SK-N-SH (cell line): ENCODE results near the gene UBE2E1. TPM values are rescaled to one million over a fixed set of nuclear protein-coding genes. Genes with fewer than 3 reads are reported as not detected.

Source experiments
- CTCF ChIA-PET: fragments of 300-600, 350-600 bp; formaldehyde crosslinking; extraction: SDS; loops from one replicate; lab custom pipeline; 2021; lab: Yijun Ruan, JAX
- POLR2A ChIA-PET: fragments of 350-600 bp; sonication (Branson Sonifier 250); formaldehyde crosslinking; extraction: SDS; loops from one replicate; lab custom pipeline; 2020; ENCODE audit warnings: antibody characterized with exemption, inconsistent platforms; lab: Yijun Ruan, JAX
- DNase-seq: peaks from one replicate; pipeline ENCODE4 v3.0.0; 2012
- H2AFZ ChIP-seq: fragments of 200-600 bp; sonication (generic); 2 replicates; pipeline ENCODE4 v1.8.1; 2016; ENCODE audit warnings: antibody characterized with exemption, mild to moderate bottlenecking, low read depth
- H3F3A ChIP-seq: fragments of 200-600 bp; sonication (generic); replicated peaks from 2 replicates; pipeline ENCODE3; 2016; ENCODE audit warnings: antibody characterized with exemption, mild to moderate bottlenecking; ENCODE audit not compliant: insufficient read depth
- H3K27ac ChIP-seq, 2 experiments: fragments of 200-500 bp in 1 of 2; fragments of 200-600 bp in 1 of 2; sonication (Bioruptor generic) in 1 of 2; sonication (generic), shearing (Covaris generic) in 1 of 2; 2 replicates each; pipeline versions ENCODE4 v1.5.1 to v1.6.1; 2014 to 2016; ENCODE audit warnings: low read depth in 2 of 2, inconsistent platforms in 1 of 2, low read length in 1 of 2, mild to moderate bottlenecking in 1 of 2, mixed read lengths in 1 of 2
- H3K27me3 ChIP-seq: fragments of 200-600 bp; sonication (generic), shearing (Covaris generic); 2 replicates; pipeline ENCODE4 v1.6.1; 2016; ENCODE audit warnings: mixed run types; ENCODE audit not compliant: insufficient read depth
- H3K36me3 ChIP-seq, 2 experiments: fragments of 200-500 bp in 1 of 2; fragments of 200-600 bp in 1 of 2; sonication (Bioruptor generic) in 1 of 2; sonication (generic) in 1 of 2; replicated peaks in 1 of 2; 2 replicates each; pipeline versions ENCODE3 to v1.5.1; 2014 to 2016; ENCODE audit warnings: low read length in 1 of 2, mild to moderate bottlenecking in 1 of 2; ENCODE audit not compliant: insufficient read depth in 2 of 2, control insufficient read depth in 1 of 2
- H3K4me1 ChIP-seq, 2 experiments: fragments of 200-500 bp in 1 of 2; fragments of 200-600 bp in 1 of 2; sonication (Bioruptor generic) in 1 of 2; sonication (generic), shearing (Covaris generic) in 1 of 2; 2 replicates each; pipeline versions ENCODE4 v1.5.1 to v1.6.1; 2014 to 2016; ENCODE audit warnings: low read depth in 1 of 2, low read length in 1 of 2, mixed run types in 1 of 2; ENCODE audit not compliant: insufficient read depth in 2 of 2, control insufficient read depth in 1 of 2
- H3K4me2 ChIP-seq: fragments of 200-600 bp; sonication (generic), shearing (Covaris generic); 2 replicates; pipeline ENCODE4 v1.6.1; 2017; ENCODE audit warnings: mixed run types
- H3K4me3 ChIP-seq, 2 experiments: fragments of 200-500 bp in 1 of 2; fragments of 200-600 bp in 1 of 2; sonication (Bioruptor generic) in 1 of 2; sonication (generic), shearing (Covaris generic) in 1 of 2; 2 replicates each; pipeline versions ENCODE4 v1.5.1 to v1.8.1; 2014 to 2016; ENCODE audit warnings: low read depth in 2 of 2, inconsistent platforms in 1 of 2, low read length in 1 of 2, mild to moderate bottlenecking in 1 of 2, mixed read lengths in 1 of 2, moderate library complexity in 1 of 2
- H3K79me2 ChIP-seq: fragments of 200-600 bp; sonication (generic); 2 replicates; pipeline ENCODE4 v1.8.1; 2017; ENCODE audit warnings: mild to moderate bottlenecking; ENCODE audit not compliant: insufficient read depth
- H3K9ac ChIP-seq: fragments of 200-600 bp; sonication (generic); 2 replicates; pipeline ENCODE4 v1.6.1; 2017; ENCODE audit warnings: mixed run types
- H3K9me2 ChIP-seq: fragments of 200-600 bp; sonication (generic); 2 replicates; pipeline ENCODE4 v1.6.1; 2017; ENCODE audit warnings: mixed run types
- H3K9me3 ChIP-seq: fragments of 200-600 bp; sonication (generic); 2 replicates; pipeline ENCODE4 v1.6.1; 2017; ENCODE audit warnings: mixed run types, mild to moderate bottlenecking, moderate library complexity
- H4K20me1 ChIP-seq: fragments of 200-600 bp; sonication (generic); 2 replicates; pipeline ENCODE4 v1.6.1; 2017; ENCODE audit warnings: mild to moderate bottlenecking, mixed run types; ENCODE audit not compliant: insufficient read depth
- ELF1 ChIP-seq: IDR thresholded peaks from 2 replicates; pipeline ENCODE4 v1.4.0; 2012
- FOXJ3 ChIP-seq: sonication (generic); formaldehyde crosslinking; IDR thresholded peaks from 2 replicates; pipeline ENCODE4 v1.5.1; 2020; ENCODE audit warnings: mild to moderate bottlenecking, missing genetic modification reagents
- FOXM1 ChIP-seq: IDR thresholded peaks from 2 replicates; pipeline ENCODE4 v1.4.0; 2012; ENCODE audit warnings: low read depth, mild to moderate bottlenecking
- JUND ChIP-seq: IDR thresholded peaks from 2 replicates; pipeline ENCODE4 v1.4.0; 2012
- POLR2AphosphoS5 ChIP-seq: IDR thresholded peaks from 2 replicates; pipeline ENCODE4 v1.6.1; 2012; ENCODE audit warnings: low read depth, low read length
- RAD21 ChIP-seq: IDR thresholded peaks from 2 replicates; pipeline ENCODE4 v1.6.1; 2012; ENCODE audit warnings: mild to moderate bottlenecking, low read length
- RCOR1 ChIP-seq: fragments of 150-350 bp; IDR thresholded peaks from 2 replicates; pipeline ENCODE4 v1.6.1; 2017; ENCODE audit warnings: antibody characterized with exemption, low read length
- SIN3A ChIP-seq: IDR thresholded peaks from 2 replicates; pipeline ENCODE4 v1.6.1; 2012; ENCODE audit warnings: low read depth, mild to moderate bottlenecking, low read length, moderate library complexity, borderline replicate concordance
- SMC3 ChIP-seq: IDR thresholded peaks from 2 replicates; pipeline ENCODE4 v1.6.1; 2012; ENCODE audit warnings: low read depth, low read length, improper control_type of control experiment
- TAF1 ChIP-seq: IDR thresholded peaks from 2 replicates; pipeline ENCODE4 v1.6.1; 2012; ENCODE audit warnings: low read depth, mild to moderate bottlenecking, low read length, moderate library complexity, borderline replicate concordance
- TCF12 ChIP-seq: IDR thresholded peaks from 2 replicates; pipeline ENCODE4 v1.4.0; 2012
- WGBS: methylation state at CpG from one replicate; pipeline ENCODE4 v1.1.6; 2017; ENCODE audit warnings: low lambda C conversion rate; 5-methylcytosine and 5-hydroxymethylcytosine counted together
- polyA plus RNA-seq, 3 experiments: library from polyadenylated mRNA; depleted of rRNA; stranded (reverse); fragments of >200 nt; gene quantifications; 2 replicates each; pipeline ENCODE4 v1.2.3, GENCODE V29; 2012
- TF ChIP-seq, protein P1 (sequence below): IDR thresholded peaks from 2 replicates; pipeline ENCODE4 v1.4.0; 2012; ENCODE audit warnings: low read depth, borderline replicate concordance
- TF ChIP-seq, protein P2 (sequence below): fragments of 150-350 bp; IDR thresholded peaks from 2 replicates; pipeline ENCODE4 v1.6.1; 2016; ENCODE audit warnings: mild to moderate bottlenecking, low read depth, low read length
- TF ChIP-seq, protein P3 (sequence below): fragments of 200-600 bp; sonication (generic); IDR thresholded peaks from 2 replicates; pipeline ENCODE4 v1.6.1; 2017; ENCODE audit warnings: antibody characterized with exemption, mild to moderate bottlenecking, moderate library complexity
- TF ChIP-seq, protein P4 (sequence below): IDR thresholded peaks from 2 replicates; pipeline ENCODE4 v1.4.0; 2012; ENCODE audit warnings: low read depth, borderline replicate concordance

Gene UBE2E1
- polyA plus RNA-seq, 1 of the 3 experiments (the other 2 are of a cell fraction) = 59.9 TPM

DNA sequence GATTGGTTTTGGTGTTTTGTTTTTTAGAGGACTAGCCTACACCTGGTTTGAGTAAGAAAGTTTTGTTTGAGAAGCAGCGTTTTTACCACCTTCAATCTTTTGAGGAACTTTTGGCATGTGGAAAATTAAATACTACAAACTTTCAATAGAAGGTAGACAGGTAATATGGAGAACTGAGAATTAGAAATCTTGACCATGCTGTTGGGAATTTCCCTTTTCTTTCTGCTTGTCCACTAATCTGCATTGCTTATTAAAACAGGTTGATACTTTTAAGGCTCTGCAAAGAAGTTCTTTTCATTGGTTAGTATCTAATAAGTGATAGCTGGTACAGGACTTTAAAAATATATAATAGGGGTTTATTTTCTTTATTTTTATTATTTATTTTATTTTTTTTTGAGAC lies 31.9 kb downstream of the UBE2E1 start:
- TF ChIP-seq, protein P1, sequence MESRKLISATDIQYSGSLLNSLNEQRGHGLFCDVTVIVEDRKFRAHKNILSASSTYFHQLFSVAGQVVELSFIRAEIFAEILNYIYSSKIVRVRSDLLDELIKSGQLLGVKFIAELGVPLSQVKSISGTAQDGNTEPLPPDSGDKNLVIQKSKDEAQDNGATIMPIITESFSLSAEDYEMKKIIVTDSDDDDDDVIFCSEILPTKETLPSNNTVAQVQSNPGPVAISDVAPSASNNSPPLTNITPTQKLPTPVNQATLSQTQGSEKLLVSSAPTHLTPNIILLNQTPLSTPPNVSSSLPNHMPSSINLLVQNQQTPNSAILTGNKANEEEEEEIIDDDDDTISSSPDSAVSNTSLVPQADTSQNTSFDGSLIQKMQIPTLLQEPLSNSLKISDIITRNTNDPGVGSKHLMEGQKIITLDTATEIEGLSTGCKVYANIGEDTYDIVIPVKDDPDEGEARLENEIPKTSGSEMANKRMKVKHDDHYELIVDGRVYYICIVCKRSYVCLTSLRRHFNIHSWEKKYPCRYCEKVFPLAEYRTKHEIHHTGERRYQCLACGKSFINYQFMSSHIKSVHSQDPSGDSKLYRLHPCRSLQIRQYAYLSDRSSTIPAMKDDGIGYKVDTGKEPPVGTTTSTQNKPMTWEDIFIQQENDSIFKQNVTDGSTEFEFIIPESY = no peak
- TF ChIP-seq, protein P2, sequence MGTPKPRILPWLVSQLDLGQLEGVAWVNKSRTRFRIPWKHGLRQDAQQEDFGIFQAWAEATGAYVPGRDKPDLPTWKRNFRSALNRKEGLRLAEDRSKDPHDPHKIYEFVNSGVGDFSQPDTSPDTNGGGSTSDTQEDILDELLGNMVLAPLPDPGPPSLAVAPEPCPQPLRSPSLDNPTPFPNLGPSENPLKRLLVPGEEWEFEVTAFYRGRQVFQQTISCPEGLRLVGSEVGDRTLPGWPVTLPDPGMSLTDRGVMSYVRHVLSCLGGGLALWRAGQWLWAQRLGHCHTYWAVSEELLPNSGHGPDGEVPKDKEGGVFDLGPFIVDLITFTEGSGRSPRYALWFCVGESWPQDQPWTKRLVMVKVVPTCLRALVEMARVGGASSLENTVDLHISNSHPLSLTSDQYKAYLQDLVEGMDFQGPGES = no peak
- no peak for TF ChIP-seq POLR2AphosphoS5
- TF ChIP-seq, protein P3, sequence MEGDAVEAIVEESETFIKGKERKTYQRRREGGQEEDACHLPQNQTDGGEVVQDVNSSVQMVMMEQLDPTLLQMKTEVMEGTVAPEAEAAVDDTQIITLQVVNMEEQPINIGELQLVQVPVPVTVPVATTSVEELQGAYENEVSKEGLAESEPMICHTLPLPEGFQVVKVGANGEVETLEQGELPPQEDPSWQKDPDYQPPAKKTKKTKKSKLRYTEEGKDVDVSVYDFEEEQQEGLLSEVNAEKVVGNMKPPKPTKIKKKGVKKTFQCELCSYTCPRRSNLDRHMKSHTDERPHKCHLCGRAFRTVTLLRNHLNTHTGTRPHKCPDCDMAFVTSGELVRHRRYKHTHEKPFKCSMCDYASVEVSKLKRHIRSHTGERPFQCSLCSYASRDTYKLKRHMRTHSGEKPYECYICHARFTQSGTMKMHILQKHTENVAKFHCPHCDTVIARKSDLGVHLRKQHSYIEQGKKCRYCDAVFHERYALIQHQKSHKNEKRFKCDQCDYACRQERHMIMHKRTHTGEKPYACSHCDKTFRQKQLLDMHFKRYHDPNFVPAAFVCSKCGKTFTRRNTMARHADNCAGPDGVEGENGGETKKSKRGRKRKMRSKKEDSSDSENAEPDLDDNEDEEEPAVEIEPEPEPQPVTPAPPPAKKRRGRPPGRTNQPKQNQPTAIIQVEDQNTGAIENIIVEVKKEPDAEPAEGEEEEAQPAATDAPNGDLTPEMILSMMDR = no peak
- no peak for TF ChIP-seq FOXM1
- no peak for TF ChIP-seq SIN3A
- Histone ChIP-seq H3K9ac (no peak overlapping the region), H2AFZ (no peak overlapping the region), H3K9me3 (no peaks in the 10 kb centered on the region), H3K27ac (no peak overlapping the region), H3F3A (peaks cover 10% of the 10 kb centered on the region), H3K36me3 (peaks cover 2 to 9% of the 10 kb centered on the region in 2 experiments), H3K4me2 (no peak overlapping the region), H4K20me1 (peaks cover 46% of the 10 kb centered on the region), H3K79me2 (peaks cover 65% of the 10 kb centered on the region), H3K27me3 (no peaks in the 10 kb centered on the region), H3K4me3 (no peak overlapping the region), H3K9me2 (no peaks in the 10 kb centered on the region), H3K4me1 (peaks cover 0 to 3% of the 10 kb centered on the region in 2 experiments; a peak in 2 of 4 replicates)
- POLR2A ChIA-PET = interaction anchor here (0.6 to 1.5 kb wide), 2 partner anchors 21 to 66 kb away, joined by 3 to 4 read pairs; no protein-coding TSS in a partner anchor
- DNase-seq = no peak
- WGBS = 91% methylated on average over 1 of the region's 1 CpG
- CTCF ChIA-PET = interaction anchor here (0.7 to 1.2 kb wide), 3 partner anchors 16 to 51 kb away, joined by 3 read pairs; no protein-coding TSS in a partner anchor

DNA sequence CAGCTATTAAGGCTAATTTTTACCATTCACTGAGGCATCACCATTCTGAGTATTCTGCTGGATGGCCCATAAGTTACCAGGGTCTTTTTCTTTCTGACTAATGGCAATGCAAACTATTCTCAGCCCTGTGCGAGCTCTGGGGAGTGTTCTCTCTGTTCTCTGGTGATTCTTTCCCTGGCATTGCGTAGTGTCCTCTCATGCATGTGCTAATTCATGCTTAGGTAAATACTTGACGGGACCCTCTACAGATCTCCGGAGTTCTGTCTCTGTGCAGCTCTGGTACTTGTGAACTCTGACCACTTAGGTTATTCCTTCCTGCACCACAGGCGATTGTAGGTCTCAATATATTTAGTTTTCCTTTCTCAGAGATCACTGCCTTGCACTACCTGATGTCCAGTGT lies 34.8 kb downstream of the UBE2E1 start:
- H3K27ac ChIP-seq = peak overlapping the region in 1 of 2 experiments; percentile 11; a peak in 1 of 4 replicates
- TF ChIP-seq TCF12 (no peak), ELF1 (no peak), POLR2AphosphoS5 (no peak), RAD21 (no peak), TAF1 (no peak), JUND (no peak), FOXJ3 (CRISPR knock-in tag) (no peak), RCOR1 (no peak), SMC3 (no peak)
- TF ChIP-seq, protein P4, sequence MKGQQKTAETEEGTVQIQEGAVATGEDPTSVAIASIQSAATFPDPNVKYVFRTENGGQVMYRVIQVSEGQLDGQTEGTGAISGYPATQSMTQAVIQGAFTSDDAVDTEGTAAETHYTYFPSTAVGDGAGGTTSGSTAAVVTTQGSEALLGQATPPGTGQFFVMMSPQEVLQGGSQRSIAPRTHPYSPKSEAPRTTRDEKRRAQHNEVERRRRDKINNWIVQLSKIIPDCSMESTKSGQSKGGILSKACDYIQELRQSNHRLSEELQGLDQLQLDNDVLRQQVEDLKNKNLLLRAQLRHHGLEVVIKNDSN = no peak
- TF ChIP-seq, all 33 proteins: peak for 0
- DNase-seq = no peak
- ChIA-PET POLR2A (no interaction called here), CTCF (interaction anchor here (0.7 kb wide), 1 partner anchor 13 kb away, joined by 3 read pairs; no protein-coding TSS in a partner anchor)
- peaks cover 2 to 13% of the 10 kb centered on the region in 2 experiments for H3K36me3 ChIP-seq
- H3K4me3 ChIP-seq = no peak overlapping the region
- no peak overlapping the region for H2AFZ ChIP-seq
- H3K9me3 ChIP-seq = no peaks in the 10 kb centered on the region
- H3K9me2 ChIP-seq = no peaks in the 10 kb centered on the region
- no peak overlapping the region for H3K9ac ChIP-seq
- no peak overlapping the region for H3K4me2 ChIP-seq
- 93% methylated on average over 5 of the region's 5 CpGs for WGBS
- H3F3A ChIP-seq = peaks cover 10% of the 10 kb centered on the region
- peaks cover 28% of the 10 kb centered on the region; the same call in 1 of the 2 replicates for H4K20me1 ChIP-seq
- H3K27me3 ChIP-seq = no peaks in the 10 kb centered on the region
- H3K79me2 ChIP-seq = peaks cover 75% of the 10 kb centered on the region
- H3K4me1 ChIP-seq = peaks cover 0 to 3% of the 10 kb centered on the region in 2 experiments; a peak in 2 of 4 replicates
